ENCODE data around the gene TMOD1. TPM values are rescaled to one million over a fixed set of nuclear protein-coding genes. Genes with fewer than 3 reads are reported as not detected.
"Not testable (repeated sequence)": the region's sequence is repeated elsewhere in the genome, so short reads cannot be mapped to it uniquely, and the experiment has no call there.

The TMOD1 gene
- total RNA-seq, 1 donor from 2014 or later = not detected

- FAIRE-seq (no peak), DNase-seq (ENCODE audit: low read depth) (no peak)
- Histone ChIP-seq H3K27me3 (ENCODE audit: control insufficient read depth, insufficient read depth, low read length) (no peaks in the 10 kb centered on the region), H3K4me3 (ENCODE audit: low read depth, low read length) (no peak overlapping the region), H3K36me3 (ENCODE audit: control insufficient read depth, insufficient read depth, low read length) (no peaks in the 10 kb centered on the region)
- TF ChIP-seq, protein P1, sequence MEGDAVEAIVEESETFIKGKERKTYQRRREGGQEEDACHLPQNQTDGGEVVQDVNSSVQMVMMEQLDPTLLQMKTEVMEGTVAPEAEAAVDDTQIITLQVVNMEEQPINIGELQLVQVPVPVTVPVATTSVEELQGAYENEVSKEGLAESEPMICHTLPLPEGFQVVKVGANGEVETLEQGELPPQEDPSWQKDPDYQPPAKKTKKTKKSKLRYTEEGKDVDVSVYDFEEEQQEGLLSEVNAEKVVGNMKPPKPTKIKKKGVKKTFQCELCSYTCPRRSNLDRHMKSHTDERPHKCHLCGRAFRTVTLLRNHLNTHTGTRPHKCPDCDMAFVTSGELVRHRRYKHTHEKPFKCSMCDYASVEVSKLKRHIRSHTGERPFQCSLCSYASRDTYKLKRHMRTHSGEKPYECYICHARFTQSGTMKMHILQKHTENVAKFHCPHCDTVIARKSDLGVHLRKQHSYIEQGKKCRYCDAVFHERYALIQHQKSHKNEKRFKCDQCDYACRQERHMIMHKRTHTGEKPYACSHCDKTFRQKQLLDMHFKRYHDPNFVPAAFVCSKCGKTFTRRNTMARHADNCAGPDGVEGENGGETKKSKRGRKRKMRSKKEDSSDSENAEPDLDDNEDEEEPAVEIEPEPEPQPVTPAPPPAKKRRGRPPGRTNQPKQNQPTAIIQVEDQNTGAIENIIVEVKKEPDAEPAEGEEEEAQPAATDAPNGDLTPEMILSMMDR (IDR thresholded peaks at IDR 0.05; ENCODE audit: insufficient read depth, low read length, severe bottlenecking) = no peak
These were observed 74.3 kb downstream of the TMOD1 start for GRCh38 chr9:97575673-97576200.

GRCh38 chr9:97577051-97577450 is 75.6 kb downstream of the TMOD1 start:
- no peak for FAIRE-seq
- no peak for DNase-seq (ENCODE audit: low read depth)
- Histone ChIP-seq H3K4me3 (ENCODE audit: low read depth, low read length) (no peak overlapping the region), H3K27me3 (ENCODE audit: control insufficient read depth, insufficient read depth, low read length) (no peaks in the 10 kb centered on the region), H3K36me3 (ENCODE audit: control insufficient read depth, insufficient read depth, low read length) (no peaks in the 10 kb centered on the region)
- TF ChIP-seq, protein P1 (IDR thresholded peaks at IDR 0.05; ENCODE audit: insufficient read depth, low read length, severe bottlenecking) = no peak

- Histone ChIP-seq H3K27me3 (ENCODE audit: control insufficient read depth, insufficient read depth, low read length) (no peaks in the 10 kb centered on the region), H3K4me3 (ENCODE audit: low read depth, low read length) (no peak overlapping the region), H3K36me3 (ENCODE audit: control insufficient read depth, insufficient read depth, low read length) (no peaks in the 10 kb centered on the region)
- DNase-seq (ENCODE audit: low read depth) (no peak), FAIRE-seq (no peak)
- TF ChIP-seq, protein P1 (IDR thresholded peaks at IDR 0.05; ENCODE audit: insufficient read depth, low read length, severe bottlenecking) = no peak
These were observed 77.4 kb downstream of the TMOD1 start for GRCh38 chr9:97578846-97579245.

GRCh38 chr9:97579914-97580313 is 78.4 kb downstream of the TMOD1 start:
- H3K4me3 ChIP-seq (ENCODE audit: low read depth, low read length) = no peak overlapping the region

GRCh38 chr9:97581590-97581989 is 80.1 kb downstream of the TMOD1 start:
- not testable (repeated sequence) for H3K36me3 ChIP-seq (ENCODE audit: control insufficient read depth, insufficient read depth, low read length); H3K4me3 ChIP-seq (ENCODE audit: low read depth, low read length); DNase-seq (ENCODE audit: low read depth); FAIRE-seq; H3K27me3 ChIP-seq (ENCODE audit: control insufficient read depth, insufficient read depth, low read length)

More at GRCh38 chr9:97579914-97580313, 78.4 kb downstream of the TMOD1 start:
- H3K27me3 ChIP-seq (ENCODE audit: control insufficient read depth, insufficient read depth, low read length) = no peaks in the 10 kb centered on the region
- no peaks in the 10 kb centered on the region for H3K36me3 ChIP-seq (ENCODE audit: control insufficient read depth, insufficient read depth, low read length)
- DNase-seq (ENCODE audit: low read depth) (no peak), FAIRE-seq (no peak)
- TF ChIP-seq, protein P1 (IDR thresholded peaks at IDR 0.05; ENCODE audit: insufficient read depth, low read length, severe bottlenecking) = no peak

GRCh38 chr9:97584778-97585177 is 83.3 kb downstream of the TMOD1 start:
- not testable (repeated sequence) for H3K36me3 ChIP-seq (ENCODE audit: control insufficient read depth, insufficient read depth, low read length); FAIRE-seq; H3K27me3 ChIP-seq (ENCODE audit: control insufficient read depth, insufficient read depth, low read length); DNase-seq (ENCODE audit: low read depth); H3K4me3 ChIP-seq (ENCODE audit: low read depth, low read length)

GRCh38 chr9:97586909-97587308 is 85.4 kb downstream of the TMOD1 start:
- H3K36me3 ChIP-seq (ENCODE audit: control insufficient read depth, insufficient read depth, low read length); FAIRE-seq; H3K27me3 ChIP-seq (ENCODE audit: control insufficient read depth, insufficient read depth, low read length); DNase-seq (ENCODE audit: low read depth); H3K4me3 ChIP-seq (ENCODE audit: low read depth, low read length): not testable (repeated sequence)

All from bronchial epithelial cell (primary cell).